Sigmoid colon (tissue), 7 donors: ENCODE results near the gene RUNX1. TPM values are rescaled to one million over a fixed set of nuclear protein-coding genes. Genes with fewer than 3 reads are reported as not detected.
"Not testable (repeated sequence)": the region's sequence is repeated elsewhere in the genome, so short reads cannot be mapped to it uniquely, and the experiment has no call there.

Experiments
- DNase-seq: peaks from one replicate; pipeline ENCODE4 v3.0.0-alpha.2; 2019
- H3K27ac ChIP-seq, 4 donors: fragments of 200-600 bp; sonication (generic); one replicate each; pipeline ENCODE4 v1.5.1; 2016 to 2019; ENCODE audit warnings: mild to moderate bottlenecking in 1 of 4
- H3K27me3 ChIP-seq, 3 donors: fragments of 200-600 bp; sonication (generic); one replicate each; pipeline ENCODE4 v1.5.1; 2019; ENCODE audit warnings: mild to moderate bottlenecking in 1 of 3
- H3K36me3 ChIP-seq, 4 donors: fragments of 200-600 bp; sonication (generic); one replicate each; pipeline ENCODE4 v1.5.1; 2016 to 2019
- H3K4me1 ChIP-seq, 4 donors: fragments of 200-600 bp; sonication (generic); one replicate each; pipeline ENCODE4 v1.5.1; 2017 to 2019
- H3K4me3 ChIP-seq, 4 donors: fragments of 200-600 bp; sonication (generic); one replicate each; pipeline ENCODE4 v1.5.1; 2017 to 2019; ENCODE audit warnings: mild to moderate bottlenecking in 2 of 4, moderate library complexity in 1 of 4
- H3K9me3 ChIP-seq, 4 donors: fragments of 200-600 bp in 3 of 4; sonication (generic) in 3 of 4; one replicate each; pipeline versions ENCODE4 v1.5.1 to v1.6.1; 2013 to 2019
- CTCF ChIP-seq, 4 experiments: fragments of 450-650 bp in 3 of 4; fragments of 200-600 bp in 1 of 4; IDR thresholded peaks; one replicate each; pipeline ENCODE4 v1.5.1; 2016 to 2019; ENCODE audit warnings: antibody characterized with exemption in 4 of 4, mild to moderate bottlenecking in 3 of 4, moderate library complexity in 2 of 4
- EP300 ChIP-seq, 4 donors: sonication (generic); formaldehyde crosslinking; IDR thresholded peaks; one replicate each; pipeline ENCODE4 v1.6.1; 2017; ENCODE audit warnings: antibody characterized with exemption in 4 of 4
- POLR2A ChIP-seq, 2 donors: fragments of 450-650 bp; IDR thresholded peaks; one replicate each; pipeline ENCODE4 v1.6.1; 2016; ENCODE audit warnings: antibody characterized with exemption in 2 of 2, mild to moderate bottlenecking in 2 of 2, moderate library complexity in 2 of 2
- POLR2AphosphoS5 ChIP-seq, 4 donors: sonication (generic); formaldehyde crosslinking; IDR thresholded peaks; one replicate each; pipeline ENCODE4 v1.6.1; 2017; ENCODE audit warnings: antibody characterized with exemption in 4 of 4
- WGBS, 2 donors: extraction: QIAGEN DNeasy Blood & Tissue Kit; methylation state at CpG; one replicate each; pipeline ENCODE4 v1.1.7; 2013; 5-methylcytosine and 5-hydroxymethylcytosine counted together
- intact Hi-C: fragments of 100-400 bp; cut with DNase I; formaldehyde crosslinking; loops from one replicate; pipeline ENCODE4 v1.15.1; 2023
- polyA plus RNA-seq, 3 donors: library from polyadenylated mRNA; stranded (reverse); fragments of 200-250 nt; gene quantifications; one replicate each; pipeline ENCODE4 v1.2.3, GENCODE V29; 2013
- total RNA-seq, 4 donors: library from RNA; depleted of rRNA; stranded (reverse); fragments of >200 nt; gene quantifications; one replicate each; pipeline ENCODE4 v1.1.0, GENCODE V29; 2016
- donor health status: healthy with polysubstance abuse.
- donor health status: Bipolar disorder and iron deficiency.
- donor health status: healthy.

Gene RUNX1
- total and polyA plus RNA-seq, 7 donors: 2.8 to 23.3 (median 7.5) TPM

GRCh38 chr21:34968414-34969333 is 80.4 kb downstream of the RUNX1 start:
- Histone ChIP-seq H3K9me3 (no peaks in the 10 kb centered on the region), H3K27ac (no peak overlapping the region), H3K4me1 (no peaks in the 10 kb centered on the region), H3K36me3 (no peaks in the 10 kb centered on the region), H3K27me3 (no peaks in the 10 kb centered on the region), H3K4me3 (no peak overlapping the region)
- no peak for DNase-seq
- intact Hi-C loops: no loop called here
- WGBS, 2 donors: 72 to 91% methylated on average over 13 of the region's 13 CpGs
- TF ChIP-seq POLR2A (IDR thresholded peaks at IDR 0.05) (no peak), POLR2AphosphoS5 (IDR thresholded peaks at IDR 0.05) (no peak), EP300 (IDR thresholded peaks at IDR 0.05) (no peak)

GRCh38 chr21:34967509-34968289 is 81.4 kb downstream of the RUNX1 start:
- Histone ChIP-seq H3K4me1 (no peaks in the 10 kb centered on the region), H3K4me3 (no peak overlapping the region), H3K27me3 (no peaks in the 10 kb centered on the region), H3K36me3 (no peaks in the 10 kb centered on the region), H3K27ac (no peak overlapping the region), H3K9me3 (no peaks in the 10 kb centered on the region)
- WGBS, 2 donors: 59 to 71% methylated on average over 10 of the region's 10 CpGs
- no peak for TF ChIP-seq POLR2AphosphoS5 (IDR thresholded peaks at IDR 0.05)
- no peak for TF ChIP-seq CTCF (IDR thresholded peaks at IDR 0.05)
- no peak for TF ChIP-seq POLR2A (IDR thresholded peaks at IDR 0.05)
- TF ChIP-seq EP300 (IDR thresholded peaks at IDR 0.05): no peak
- DNase-seq: no peak
- intact Hi-C loops: no loop called here

- H3K27ac ChIP-seq, H3K36me3 ChIP-seq, H3K27me3 ChIP-seq, DNase-seq, H3K4me1 ChIP-seq, H3K9me3 ChIP-seq, H3K4me3 ChIP-seq, intact Hi-C loops: not testable (repeated sequence)
- WGBS, 2 donors: 95 to 96% methylated on average over 11 of the region's 11 CpGs
These were observed 82.2 kb downstream of the RUNX1 start for GRCh38 chr21:34966881-34967280.

GRCh38 chr21:34965200-34966174 is 83.6 kb downstream of the RUNX1 start:
- H3K27ac ChIP-seq: no peak overlapping the region
- H3K9me3 ChIP-seq: no peaks in the 10 kb centered on the region
- WGBS, 2 donors: 70 to 77% methylated on average over 10 of the region's 10 CpGs
- H3K36me3 ChIP-seq: no peaks in the 10 kb centered on the region
- H3K4me1 ChIP-seq: no peaks in the 10 kb centered on the region
- H3K27me3 ChIP-seq: no peaks in the 10 kb centered on the region
- no peak for TF ChIP-seq POLR2AphosphoS5 (IDR thresholded peaks at IDR 0.05)
- no peak overlapping the region for H3K4me3 ChIP-seq
- intact Hi-C loops: no loop called here
- no peak for DNase-seq

DNA sequence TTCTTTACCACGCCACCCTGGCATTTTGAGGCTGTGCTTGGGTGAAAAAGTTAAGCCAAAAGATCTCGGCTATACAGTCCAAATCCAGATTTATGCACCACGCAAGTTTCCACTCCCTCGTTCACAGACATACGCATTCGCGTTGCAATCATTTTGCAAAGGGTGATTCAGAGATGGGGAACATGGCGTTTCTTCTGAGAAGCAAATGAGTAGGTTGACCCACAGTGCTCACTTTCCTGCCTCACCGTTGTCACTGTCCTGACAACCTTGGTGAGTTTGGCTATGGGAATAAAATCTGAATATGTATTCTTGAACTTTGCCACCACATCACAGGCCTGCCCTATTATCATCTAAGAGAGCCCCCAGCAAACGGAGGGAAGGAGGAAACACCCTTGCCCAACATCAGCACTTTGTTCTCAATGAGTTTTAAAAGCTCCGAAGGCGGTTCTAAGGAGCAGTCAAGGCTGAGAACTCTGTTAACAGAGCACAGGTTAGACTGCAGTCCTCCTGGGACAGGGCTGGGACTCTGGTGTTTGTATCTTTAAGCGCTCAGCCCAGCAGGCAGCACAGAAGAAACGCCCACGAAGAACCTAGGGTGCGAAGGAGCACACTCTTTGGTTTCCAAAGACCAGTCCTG is 86.4 kb downstream of the RUNX1 start:
- TF ChIP-seq CTCF (IDR thresholded peaks at IDR 0.05): no peak
- TF ChIP-seq POLR2A (IDR thresholded peaks at IDR 0.05): no peak
- no peak for TF ChIP-seq EP300 (IDR thresholded peaks at IDR 0.05)
- no peak for TF ChIP-seq POLR2AphosphoS5 (IDR thresholded peaks at IDR 0.05)
- intact Hi-C loops: no loop called here
- Histone ChIP-seq H3K9me3 (no peaks in the 10 kb centered on the region), H3K4me3 (no peak overlapping the region), H3K4me1 (no peaks in the 10 kb centered on the region), H3K27ac (no peak overlapping the region), H3K27me3 (no peaks in the 10 kb centered on the region), H3K36me3 (no peaks in the 10 kb centered on the region)
- 79 to 85% methylated on average over 16 of the region's 16 CpGs for WGBS, 2 donors
- no peak for DNase-seq
